Islet precursor cell (in vitro differentiated cells): ENCODE results near the gene RPL13.

Experiments
- DNase-seq: peaks from one replicate; pipeline ENCODE4 v3.0.0-alpha.2; 2018

Gene RPL13

DNA sequence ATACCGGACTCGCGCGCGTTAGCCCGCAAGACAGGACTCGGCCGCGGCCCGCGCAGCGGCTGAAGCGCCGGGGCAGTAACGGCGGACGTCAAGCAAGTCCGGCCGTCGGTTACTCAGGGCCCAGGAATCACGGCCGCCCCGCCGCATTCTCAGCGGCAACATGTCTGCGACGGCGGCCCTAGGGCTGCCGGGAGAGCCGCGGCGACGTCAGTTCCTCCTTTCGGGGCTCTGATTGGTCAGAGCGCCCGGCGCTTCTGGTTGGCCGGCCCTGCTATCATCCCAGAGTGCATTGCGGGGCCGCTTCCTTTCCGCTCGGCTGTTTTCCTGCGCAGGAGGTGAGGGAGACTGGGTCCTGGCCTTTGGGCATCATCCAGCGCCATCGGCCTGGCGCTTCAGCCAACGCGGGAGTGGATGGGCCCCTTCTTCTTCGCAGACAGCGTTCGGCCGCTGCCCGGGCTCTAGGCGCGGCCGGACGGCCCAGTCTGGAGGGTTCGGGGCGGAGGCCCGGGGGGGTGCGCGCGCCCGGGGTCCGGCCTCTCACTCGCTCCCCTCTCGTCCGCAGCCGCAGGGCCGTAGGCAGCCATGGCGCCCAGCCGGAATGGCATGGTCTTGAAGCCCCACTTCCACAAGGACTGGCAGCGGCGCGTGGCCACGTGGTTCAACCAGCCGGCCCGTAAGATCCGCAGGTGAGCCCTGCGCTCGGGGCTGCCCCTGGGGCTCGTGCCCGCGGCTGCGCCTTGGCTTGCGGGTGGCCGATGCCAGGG is at the start of gene RPL13:
TSS of gene RPL13 (plus strand) at position 305 of the 764 bp plus-strand sequence. CDS start at position 583, 278 bp downstream.
- peak; percentile 97 for DNase-seq

DNA sequence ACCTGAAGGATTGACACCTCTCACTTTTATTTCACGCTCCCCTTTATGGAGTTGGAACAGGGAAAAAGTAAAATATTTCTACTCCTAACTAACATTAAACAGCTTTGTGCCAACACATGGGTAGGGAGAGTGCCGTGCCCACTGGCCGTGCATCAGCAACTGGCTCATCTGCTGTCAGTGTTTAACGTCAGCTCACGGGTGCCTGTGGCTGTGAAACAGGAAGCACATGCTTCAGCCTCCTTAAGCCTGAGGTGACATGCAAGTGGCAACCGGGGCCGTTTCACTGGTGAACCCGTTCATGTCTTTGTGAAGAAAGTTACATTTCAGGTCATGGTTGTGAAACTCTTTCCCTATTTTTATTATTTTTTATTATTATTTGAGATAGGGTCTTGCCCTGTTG is 49.1 kb upstream of the RPL13 start:
- no peak for DNase-seq

DNA sequence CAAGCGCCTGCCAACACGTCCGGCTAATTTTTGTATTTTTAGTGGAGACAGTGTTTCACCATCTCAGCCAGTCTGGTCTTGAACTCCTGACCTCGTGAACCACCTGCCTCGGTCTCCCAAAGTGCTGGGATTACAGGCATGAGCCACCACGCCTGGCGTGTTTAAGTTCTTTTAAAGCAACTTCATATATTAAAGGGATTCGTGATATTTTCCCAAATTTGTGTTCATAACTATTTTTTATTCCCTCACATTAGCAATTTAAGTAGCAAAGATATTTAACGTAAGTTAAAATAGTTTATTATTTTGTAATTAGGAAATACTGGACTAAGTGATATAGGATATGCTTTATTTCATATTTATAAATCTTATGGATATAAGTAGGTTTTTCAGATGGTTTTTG is 48.0 kb upstream of the RPL13 start:
- no peak for DNase-seq

DNA sequence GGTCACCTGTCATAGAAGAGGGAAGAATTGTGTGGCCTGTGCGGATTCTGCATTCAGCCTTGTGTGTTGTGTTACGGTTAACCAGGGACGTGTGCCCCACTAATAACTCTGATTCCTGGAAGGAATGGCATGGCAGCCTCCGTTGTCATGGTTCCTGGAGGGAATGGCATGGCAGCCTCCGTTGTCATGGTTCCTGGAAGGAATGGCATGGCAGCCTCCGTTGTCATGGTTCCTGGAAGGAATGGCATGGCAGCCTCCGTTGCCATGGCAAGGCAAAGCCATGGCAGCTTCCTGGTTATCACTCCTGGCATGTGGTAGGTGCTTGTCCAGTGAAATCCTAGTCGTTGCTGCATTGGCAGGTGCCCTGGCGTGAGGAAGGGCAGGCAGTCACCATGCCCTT is 43.4 kb upstream of the RPL13 start:
- DNase-seq: no peak

DNA sequence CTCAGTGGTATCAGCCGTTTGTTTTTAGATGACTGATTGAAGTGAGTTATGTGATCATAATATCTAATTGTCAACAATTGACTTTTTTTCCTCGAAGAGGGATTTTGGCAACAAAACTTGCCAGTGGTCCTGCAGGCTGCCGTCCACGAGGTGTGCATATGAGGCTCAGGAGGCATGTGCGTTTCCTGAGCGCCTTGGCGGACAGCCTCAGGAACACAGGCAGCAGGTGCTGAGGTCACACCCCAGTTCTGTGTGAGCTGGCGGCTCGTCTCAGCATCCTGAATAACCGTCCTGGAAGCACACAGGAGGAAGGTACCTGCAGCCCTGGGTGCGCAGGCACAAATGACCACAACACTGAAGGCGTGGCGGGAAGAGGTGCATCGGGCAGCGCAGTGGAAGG is 40.6 kb upstream of the RPL13 start:
- DNase-seq: no peak

DNA sequence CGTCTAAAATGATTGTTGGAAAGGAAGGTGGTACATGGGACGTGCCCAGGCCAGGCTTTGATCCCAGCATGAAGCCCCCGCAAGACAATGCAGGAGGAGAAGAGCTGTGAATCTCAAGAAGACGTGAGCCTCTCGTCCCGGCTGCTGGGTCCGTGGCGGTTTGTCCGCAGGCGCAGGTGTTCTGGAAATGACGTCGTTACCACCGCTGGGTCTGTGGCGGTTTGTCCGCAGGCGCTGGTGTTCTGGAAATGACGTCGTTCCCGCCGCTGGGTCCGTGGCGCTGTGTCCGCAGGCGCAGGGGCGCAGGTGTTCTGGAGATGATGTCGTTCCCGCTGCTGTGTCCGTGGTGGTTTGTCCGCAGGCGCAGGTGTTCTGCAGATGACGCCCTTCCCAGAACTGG is 38.2 kb upstream of the RPL13 start:
- no peak for DNase-seq

DNA sequence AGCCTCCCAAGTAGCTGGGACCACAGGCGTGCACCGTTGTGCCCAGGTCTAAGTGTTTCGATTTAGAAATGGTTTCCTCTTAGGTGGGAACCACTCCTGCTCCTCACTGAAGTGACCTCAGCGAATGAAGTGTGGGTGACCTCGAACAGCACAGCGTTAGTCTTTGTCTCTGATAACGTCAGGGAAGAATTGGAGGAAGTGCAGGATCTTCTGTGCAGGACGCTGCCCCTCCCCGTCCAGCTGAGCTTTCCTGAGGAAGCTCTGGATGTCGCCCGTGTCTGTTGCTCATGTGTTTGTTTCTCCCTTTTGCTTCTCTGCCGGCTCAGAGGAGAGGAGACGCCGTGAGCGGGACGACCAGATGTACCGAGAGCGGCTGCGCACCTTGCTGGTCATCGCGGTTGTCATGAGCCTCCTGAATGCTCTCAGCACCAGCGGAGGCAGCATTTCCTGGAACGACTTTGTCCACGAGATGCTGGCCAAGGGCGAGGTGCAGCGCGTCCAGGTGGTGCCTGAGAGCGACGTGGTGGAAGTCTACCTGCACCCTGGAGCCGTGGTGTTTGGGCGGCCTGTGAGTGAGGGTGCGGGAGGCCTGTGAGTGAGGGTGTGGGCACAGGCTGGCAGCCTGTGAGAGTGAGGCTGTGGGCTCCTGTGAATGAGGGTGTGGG is 36.7 kb upstream of the RPL13 start:
- DNase-seq: no peak

DNA sequence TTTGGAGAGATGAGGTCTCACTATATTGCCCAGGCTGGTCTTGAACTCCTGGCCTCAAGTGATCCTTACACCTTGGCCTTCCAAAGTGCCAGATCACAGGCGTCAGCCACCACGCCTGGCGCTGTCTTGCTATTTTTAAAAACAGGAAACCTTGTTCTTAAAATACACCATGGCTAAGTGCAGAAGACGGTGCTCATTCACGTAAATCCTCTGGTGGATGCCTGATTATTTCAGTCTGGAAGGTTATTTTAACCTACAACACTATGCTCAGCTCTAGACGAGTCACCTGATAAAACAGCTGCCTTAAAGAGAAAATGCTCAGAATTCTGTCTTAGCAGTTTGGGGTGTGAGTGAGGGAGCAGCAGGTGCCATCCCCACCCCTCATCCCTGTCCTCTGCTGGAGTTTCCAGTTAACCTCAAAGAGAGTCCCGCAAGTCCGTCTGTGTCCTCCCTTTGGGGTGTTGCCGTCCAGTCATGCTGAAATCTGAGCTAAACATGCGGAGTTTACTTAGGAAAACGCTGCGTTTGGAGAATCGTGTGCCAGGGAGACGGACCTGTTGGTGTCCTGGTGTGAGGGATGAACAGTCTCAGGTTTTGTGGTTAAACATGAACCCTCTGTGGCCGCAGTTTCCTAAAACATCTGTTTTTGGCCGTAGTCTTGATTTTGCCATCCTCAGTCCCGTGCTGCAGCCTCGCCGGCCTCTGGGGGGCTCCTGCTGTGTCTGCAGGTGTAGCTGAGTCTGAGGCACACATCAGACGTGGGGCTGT is 35.2 kb upstream of the RPL13 start:
- DNase-seq: no peak

DNA sequence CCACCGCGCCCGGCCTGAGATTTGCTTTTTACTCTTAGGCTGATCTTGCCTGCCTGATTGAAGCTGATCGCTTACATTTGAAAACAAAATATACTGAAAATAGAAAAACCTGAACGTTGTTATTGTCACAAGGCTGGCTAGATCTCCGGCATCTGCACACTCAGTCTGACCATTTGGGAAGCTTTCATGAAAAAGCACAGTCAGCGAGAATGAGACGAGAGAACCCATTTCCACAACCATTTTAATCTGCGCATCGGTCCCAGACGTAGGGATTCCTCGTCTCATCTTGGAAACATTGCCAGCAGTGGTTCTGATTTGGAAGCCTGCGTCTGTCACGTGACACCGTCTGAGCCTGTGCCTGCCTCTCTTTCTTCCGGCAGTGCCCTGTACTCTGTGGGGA is 31.4 kb upstream of the RPL13 start:
- no peak for DNase-seq

DNA sequence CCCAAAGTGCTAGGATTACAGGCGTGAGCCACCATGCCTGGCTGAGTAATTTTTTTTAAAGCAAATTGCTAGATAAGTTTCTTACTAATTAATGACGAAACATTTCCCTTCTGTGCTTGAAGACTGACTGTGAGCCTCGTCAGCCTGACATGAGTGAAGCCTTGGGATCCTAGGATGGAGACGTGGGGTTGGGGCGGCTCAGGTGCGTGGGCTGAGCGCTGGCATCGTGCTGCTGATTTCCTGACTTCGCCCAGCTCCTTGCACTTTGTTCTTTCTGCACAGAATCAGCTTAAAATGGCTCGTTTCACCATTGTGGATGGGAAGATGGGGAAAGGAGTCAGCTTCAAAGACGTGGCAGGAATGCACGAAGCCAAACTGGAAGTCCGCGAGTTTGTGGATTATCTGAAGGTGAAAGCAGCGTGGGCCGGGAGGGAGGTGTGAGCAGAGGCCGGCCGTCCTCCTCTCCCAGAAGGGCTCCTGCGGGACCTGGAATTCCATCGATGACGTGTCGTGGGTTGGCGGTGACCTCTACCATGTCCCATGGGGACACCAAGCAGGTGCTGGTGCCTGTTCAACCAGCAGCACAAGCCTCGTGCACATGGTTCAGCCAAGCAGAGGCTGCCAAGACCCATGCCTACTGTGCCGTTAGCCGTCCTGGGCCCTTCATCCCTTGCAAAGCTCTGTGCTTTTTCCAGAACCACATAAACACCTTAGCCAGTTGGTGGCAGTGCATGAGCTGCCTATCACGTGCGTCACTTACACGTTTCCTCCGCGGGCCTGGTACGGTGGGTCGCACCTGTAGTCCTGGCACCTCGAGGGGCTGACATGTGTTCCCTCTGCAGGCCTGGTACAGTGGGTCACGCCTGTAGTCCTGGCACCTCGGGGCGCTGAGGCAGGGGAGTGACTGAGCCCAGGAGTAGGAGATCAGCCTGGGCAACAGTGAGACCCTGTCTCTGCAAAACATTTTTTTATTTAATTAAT is 29.8 kb upstream of the RPL13 start:
- DNase-seq: no peak

DNA sequence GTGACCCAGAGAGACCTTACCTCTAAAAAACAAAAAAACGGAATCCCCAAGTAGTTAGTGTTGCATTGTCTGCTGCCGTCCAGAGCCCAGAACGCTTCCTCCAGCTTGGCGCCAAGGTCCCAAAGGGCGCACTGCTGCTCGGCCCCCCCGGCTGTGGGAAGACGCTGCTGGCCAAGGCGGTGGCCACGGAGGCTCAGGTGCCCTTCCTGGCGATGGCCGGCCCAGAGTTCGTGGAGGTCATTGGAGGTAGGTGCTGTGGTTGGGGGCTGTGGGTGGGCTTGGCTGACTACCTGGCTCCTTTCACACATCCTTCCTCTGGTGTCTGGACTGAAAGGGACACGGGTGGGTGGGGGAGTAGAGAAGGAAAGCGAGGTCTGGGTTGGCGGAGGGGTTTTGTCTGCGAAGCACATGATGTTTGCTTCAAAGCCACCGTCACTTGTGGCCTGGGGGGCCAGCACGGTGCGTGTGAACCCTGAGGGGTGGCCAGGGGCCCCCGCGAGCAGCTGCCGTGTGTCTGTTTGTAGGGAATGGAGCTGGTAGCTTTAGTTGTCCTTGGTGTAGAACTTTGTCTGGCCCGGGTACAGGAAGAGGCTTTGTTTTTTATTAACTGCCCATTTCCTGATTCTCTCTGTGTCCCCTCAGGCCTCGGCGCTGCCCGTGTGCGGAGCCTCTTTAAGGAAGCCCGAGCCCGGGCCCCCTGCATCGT is 28.5 kb upstream of the RPL13 start:
- no peak for DNase-seq

DNA sequence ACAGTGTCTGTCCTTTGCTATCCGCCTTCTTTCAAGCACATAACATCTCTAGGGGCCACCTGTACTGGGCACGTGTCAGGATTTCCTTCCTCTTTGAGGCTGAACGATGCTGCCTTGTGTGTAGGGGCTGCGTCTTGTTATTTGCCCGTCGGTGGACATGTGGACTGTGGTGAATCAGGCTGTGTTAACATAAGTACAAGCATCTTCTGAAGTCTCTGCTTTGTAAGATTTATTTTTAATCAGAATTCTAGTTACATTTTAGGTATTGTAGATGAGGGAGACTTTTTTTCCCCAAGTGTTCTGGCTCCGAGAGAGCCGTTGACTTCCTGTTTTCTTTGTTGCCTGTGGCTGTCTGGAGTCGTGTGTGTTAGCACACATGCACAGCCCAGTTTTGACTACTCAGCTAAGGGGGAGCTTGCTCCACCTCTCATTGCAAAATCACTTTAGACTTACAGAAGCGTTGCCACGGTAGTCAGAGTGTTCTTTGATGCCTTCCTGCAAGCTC is 26.2 kb upstream of the RPL13 start:
- DNase-seq: no peak

DNA sequence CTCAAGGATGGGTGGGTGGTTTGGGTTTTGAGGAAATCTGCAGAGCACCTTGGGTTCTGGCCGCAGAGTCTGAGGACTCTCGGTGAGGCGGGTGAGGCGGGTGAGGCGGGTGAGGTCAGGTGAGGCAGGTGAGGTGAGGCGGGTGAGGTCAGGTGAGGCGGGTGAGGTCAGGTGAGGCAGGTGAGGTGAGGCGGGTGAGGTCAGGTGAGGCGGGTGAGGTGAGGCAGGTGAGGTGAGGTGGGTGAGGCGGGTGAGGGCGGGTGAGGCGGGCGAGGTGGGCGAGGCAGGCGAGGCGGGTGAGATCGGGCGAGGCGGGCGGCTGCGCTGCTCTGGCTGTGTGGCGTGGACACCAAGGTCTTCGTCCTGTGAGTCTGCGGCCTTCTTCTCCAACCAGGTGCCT is 24.1 kb upstream of the RPL13 start:
- DNase-seq: no peak

DNA sequence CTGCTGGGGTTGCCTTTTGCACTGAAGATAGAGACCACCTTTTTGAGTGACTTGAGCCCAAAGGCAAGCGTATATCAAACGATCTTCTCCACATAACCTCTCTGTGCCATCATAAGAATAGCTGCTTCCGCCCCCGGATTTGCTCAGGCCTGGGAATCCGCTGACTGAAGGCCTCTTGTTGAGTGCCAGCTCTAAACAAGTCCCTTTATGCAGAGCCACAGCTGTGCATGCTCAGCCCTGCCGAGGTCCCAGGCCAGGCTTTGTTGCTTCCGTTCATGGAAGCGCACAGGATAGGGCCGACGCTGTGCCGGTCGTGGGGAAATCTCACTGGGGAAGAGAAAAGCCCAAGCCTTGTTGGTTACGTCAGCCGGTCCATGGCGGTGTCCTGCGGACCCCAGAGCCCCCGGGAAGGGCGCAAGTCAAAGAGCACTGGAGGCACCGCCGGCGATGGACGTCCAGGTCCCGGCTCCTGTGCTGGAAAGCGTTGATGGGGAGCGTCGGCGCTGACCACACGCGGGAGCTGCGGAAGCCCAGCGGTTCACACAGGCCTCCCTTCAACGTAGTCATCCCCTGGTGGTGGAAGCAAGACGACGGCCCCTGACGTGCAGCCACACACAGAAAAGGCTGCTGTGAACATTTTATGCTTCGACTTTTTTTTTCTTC is 23.5 kb upstream of the RPL13 start:
- no peak for DNase-seq

DNA sequence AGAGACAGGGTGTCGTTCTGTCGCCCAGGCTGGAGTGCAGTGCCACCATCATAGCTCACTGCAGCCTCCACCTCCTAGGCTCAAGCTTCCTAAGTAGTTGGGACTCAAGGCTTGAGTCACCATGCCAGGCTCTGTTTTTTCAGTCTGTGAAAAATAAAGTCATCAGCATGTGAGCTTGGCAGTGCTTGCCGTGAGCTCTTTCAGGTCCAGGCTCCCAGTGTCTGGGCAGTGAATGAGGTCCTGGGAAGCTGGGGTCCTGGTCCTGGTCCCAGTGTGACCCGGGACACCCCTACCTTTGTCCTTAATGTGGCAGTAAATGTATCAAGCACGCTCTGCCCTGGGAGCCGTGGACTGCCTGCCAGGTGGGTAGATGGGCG is 22.9 kb upstream of the RPL13 start:
- no peak for DNase-seq

DNA sequence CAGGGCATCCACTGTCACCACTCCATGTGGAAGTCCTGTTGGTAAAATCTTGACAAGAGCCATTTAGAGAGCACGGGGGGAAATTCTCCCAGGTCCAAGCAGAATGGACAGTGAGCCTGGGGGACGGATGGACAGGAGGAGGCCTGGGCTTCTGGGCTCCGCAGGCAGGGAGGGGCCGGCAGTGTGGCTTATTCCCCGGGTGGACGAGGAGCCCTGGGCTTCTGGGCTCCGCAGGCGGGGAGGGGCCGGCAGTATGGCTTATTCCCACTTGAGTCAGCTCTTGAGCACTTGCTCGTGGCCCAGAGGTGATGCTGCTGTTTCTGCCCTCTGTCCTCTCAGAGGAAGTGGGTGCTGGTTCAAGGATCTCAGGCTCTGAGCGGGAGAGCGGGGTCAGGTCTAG is 22.2 kb upstream of the RPL13 start:
- no peak for DNase-seq

DNA sequence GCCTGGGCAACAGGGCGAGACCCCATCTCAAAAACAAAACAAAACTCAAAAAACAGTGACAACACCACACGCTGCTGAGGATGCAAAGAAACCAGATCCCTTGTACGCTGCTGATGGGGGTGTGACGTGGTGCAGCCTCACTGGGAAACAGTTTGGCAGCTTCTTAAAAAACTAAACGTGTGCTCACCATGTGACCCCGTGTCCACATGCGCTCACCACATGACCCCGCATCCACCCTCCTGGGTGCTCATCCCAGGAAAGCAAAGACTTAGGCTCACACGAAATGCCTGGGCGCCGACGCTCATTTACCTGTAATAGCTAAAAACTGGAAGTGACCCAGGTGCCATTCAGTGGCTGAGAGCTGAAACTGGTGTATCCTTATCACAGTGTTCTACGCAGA is 19.9 kb upstream of the RPL13 start:
- DNase-seq: no peak

DNA sequence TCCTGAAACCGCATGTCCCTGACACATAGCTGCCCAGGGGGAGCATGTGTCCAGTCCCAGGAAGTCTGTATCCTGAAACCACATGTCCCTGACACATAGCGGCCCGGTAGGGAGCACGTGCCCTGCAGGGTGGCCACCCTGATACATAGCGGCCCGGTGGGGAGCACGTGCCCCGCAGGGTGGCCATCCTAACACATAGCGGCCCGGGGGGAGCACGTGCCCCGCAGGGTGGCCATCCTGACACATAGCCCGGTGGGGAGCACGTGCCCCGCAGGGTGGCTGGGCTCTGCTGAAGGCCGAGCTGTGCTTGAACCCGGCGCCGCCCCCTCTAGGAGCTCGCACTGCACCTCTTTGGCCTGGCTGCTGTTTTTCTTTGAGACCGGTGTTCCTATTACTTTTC is 18.7 kb upstream of the RPL13 start:
- no peak for DNase-seq

DNA sequence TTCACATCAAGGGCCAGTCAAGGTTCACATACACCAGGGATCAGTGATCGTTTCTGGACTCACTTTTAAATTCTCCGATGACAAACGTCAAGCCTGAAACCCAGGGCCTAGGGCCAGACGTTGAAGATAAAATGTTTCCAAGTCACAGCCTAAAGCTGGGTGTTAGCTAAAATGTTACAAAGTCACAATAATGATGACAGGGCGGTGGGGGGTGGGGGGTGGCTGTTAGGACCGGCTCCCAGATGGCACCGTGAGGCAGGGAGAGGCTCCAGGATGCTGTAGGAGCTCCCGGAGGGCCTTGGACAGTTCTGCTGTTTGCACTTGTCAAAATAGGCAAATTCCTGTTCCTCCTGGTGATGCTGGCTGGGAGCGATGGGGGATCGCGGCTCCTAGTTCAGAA is 16.4 kb upstream of the RPL13 start:
- no peak for DNase-seq

DNA sequence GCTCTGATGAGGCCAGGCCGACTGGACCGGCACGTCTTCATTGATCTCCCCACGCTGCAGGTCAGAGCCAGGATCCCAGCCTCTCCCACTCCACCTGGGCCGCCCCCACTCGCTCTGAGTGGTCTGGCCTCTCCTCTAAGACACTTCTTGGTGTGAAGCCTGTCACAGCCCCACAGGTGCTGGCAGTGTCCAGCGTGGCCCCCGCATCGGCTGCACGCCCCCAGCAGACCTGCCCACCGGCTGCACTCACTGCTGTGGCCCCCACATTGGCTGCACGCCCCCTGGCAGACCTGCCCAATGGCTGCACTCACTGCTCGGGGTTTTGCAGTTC is 15.8 kb upstream of the RPL13 start:
- DNase-seq: no peak

DNA sequence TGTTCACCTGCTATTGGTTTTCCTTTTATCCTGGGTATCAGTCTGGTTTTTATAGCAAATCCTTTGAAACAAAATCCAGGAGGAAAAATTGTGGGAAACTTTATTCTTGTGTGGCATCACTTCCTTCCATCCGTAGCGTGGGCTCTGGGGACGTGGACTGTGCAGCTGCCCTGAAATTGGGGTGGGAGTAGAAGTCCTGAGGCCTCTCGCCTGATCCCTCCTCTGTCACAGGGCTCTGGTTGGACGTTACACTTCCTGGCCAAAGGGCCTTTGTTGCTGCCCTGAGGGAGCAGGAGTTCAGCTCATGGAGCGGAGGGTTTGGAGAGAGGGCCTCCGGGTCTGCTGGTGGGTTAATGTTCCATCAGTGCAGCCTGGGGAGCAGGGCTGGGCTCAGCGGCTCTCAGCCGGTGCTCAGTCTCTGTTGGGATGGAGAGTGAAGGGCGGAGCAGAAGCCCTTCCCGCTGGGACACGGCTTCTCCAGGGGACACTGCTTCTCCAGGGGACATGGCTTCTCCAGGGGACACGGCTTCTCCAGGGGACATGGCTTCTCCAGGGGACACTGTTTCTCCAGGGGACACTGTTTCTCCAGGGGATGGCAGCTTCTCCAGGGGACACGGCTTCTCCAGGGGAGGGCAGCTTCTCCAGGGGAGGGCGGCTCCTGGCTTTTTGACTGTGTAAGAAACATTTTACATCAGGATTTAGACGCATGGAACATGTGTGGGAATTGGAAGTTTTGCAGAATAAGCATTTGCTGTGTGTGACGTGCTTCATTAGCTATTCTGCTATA is 15.2 kb upstream of the RPL13 start:
- no peak for DNase-seq
